ENCODE data around the gene MYO18A. TPM values are rescaled to one million over a fixed set of nuclear protein-coding genes. Genes with fewer than 3 reads are reported as not detected.

Gene MYO18A
- total and polyA plus RNA-seq, 2 experiments from 2014 or later = 33.8 to 35.6 TPM

GRCh38 chr17:29048440-29049368, 131.5 kb downstream of the MYO18A start:
- no peaks in the 10 kb centered on the region for H4K20me1 ChIP-seq (ENCODE audit: insufficient read depth, poor library complexity, severe bottlenecking)
- H2AFZ ChIP-seq = no peak overlapping the region
- no peaks in the 10 kb centered on the region for H3K9me3 ChIP-seq (ENCODE audit: low read depth)
- no peak overlapping the region for H3K4me3 ChIP-seq
- no peak overlapping the region for H3K27ac ChIP-seq
- H3K79me2 ChIP-seq = no peaks in the 10 kb centered on the region
- WGBS (ENCODE audit: low lambda C conversion rate, missing lambda C conversion rate) = 48% methylated on average over 10 of the region's 10 CpGs
- H3K9me2 ChIP-seq (replicated peaks; ENCODE audit: insufficient read depth) = no peaks in the 10 kb centered on the region
- H3K4me1 ChIP-seq (ENCODE audit: insufficient read depth) = no peaks in the 10 kb centered on the region
- H3K36me3 ChIP-seq (replicated peaks; ENCODE audit: insufficient read depth, low read depth) = no peaks in the 10 kb centered on the region
- H3K4me2 ChIP-seq = no peak overlapping the region
- no peak for TF ChIP-seq CTCF (IDR thresholded peaks at IDR 0.05; ENCODE audit: poor library complexity)
- no peak for TF ChIP-seq EZH2 (IDR thresholded peaks at IDR 0.05; ENCODE audit: borderline replicate concordance)
- TF ChIP-seq EZH2phosphoT487 (IDR thresholded peaks at IDR 0.05; ENCODE audit: low read depth, severe bottlenecking, unreplicated experiment) = no peak
- peak; percentile 22 for DNase-seq (ENCODE audit: low spot score)
- peaks cover 7% of the 10 kb centered on the region for H3K27me3 ChIP-seq

GRCh38 chr17:29046473-29046839, 133.7 kb downstream of the MYO18A start:
- Histone ChIP-seq H4K20me1 (ENCODE audit: insufficient read depth, poor library complexity, severe bottlenecking) (no peaks in the 10 kb centered on the region), H3K79me2 (no peaks in the 10 kb centered on the region), H3K9me3 (ENCODE audit: low read depth) (no peaks in the 10 kb centered on the region), H3K27me3 (peaks cover 7% of the 10 kb centered on the region), H3K27ac (no peak overlapping the region), H3K4me3 (no peak overlapping the region), H3K4me1 (ENCODE audit: insufficient read depth) (no peaks in the 10 kb centered on the region), H3K36me3 (replicated peaks; ENCODE audit: insufficient read depth, low read depth) (no peaks in the 10 kb centered on the region), H3K4me2 (no peak overlapping the region), H2AFZ (no peak overlapping the region), H3K9me2 (replicated peaks; ENCODE audit: insufficient read depth) (no peaks in the 10 kb centered on the region)
- TF ChIP-seq CTCF (IDR thresholded peaks at IDR 0.05; ENCODE audit: poor library complexity) (no peak), EZH2 (IDR thresholded peaks at IDR 0.05; ENCODE audit: borderline replicate concordance) (no peak), EZH2phosphoT487 (IDR thresholded peaks at IDR 0.05; ENCODE audit: low read depth, severe bottlenecking, unreplicated experiment) (no peak)
- WGBS (ENCODE audit: low lambda C conversion rate, missing lambda C conversion rate) = 73% methylated on average over 5 of the region's 5 CpGs
- no peak for DNase-seq (ENCODE audit: low spot score)

GRCh38 chr17:29045734-29046472, 134.3 kb downstream of the MYO18A start:
- peak; percentile 33 for DNase-seq (ENCODE audit: low spot score)
- peak overlapping the region; percentile 34 for H3K27ac ChIP-seq

More at GRCh38 chr17:29045734-29046472, 134.3 kb downstream of the MYO18A start:
- Histone ChIP-seq H3K27me3 (peaks cover 7% of the 10 kb centered on the region), H4K20me1 (ENCODE audit: insufficient read depth, poor library complexity, severe bottlenecking) (no peaks in the 10 kb centered on the region), H3K79me2 (no peaks in the 10 kb centered on the region), H3K4me2 (no peak overlapping the region), H3K9me2 (replicated peaks; ENCODE audit: insufficient read depth) (no peaks in the 10 kb centered on the region), H3K4me3 (no peak overlapping the region), H3K4me1 (ENCODE audit: insufficient read depth) (no peaks in the 10 kb centered on the region), H2AFZ (no peak overlapping the region), H3K36me3 (replicated peaks; ENCODE audit: insufficient read depth, low read depth) (no peaks in the 10 kb centered on the region), H3K9me3 (ENCODE audit: low read depth) (no peaks in the 10 kb centered on the region)
- 57% methylated on average over 7 of the region's 7 CpGs for WGBS (ENCODE audit: low lambda C conversion rate, missing lambda C conversion rate)
- no peak for TF ChIP-seq EZH2 (IDR thresholded peaks at IDR 0.05; ENCODE audit: borderline replicate concordance)
- no peak for TF ChIP-seq CTCF (IDR thresholded peaks at IDR 0.05; ENCODE audit: poor library complexity)
- TF ChIP-seq EZH2phosphoT487 (IDR thresholded peaks at IDR 0.05; ENCODE audit: low read depth, severe bottlenecking, unreplicated experiment) = no peak
